Pericardium fibroblast (primary cell): ENCODE results near the gene SLC35D1. TPM values are rescaled to one million over a fixed set of nuclear protein-coding genes. Genes with fewer than 3 reads are reported as not detected.

Source experiments
- total RNA-seq: library from RNA; depleted of rRNA; stranded (reverse); fragments of >200 nt; gene quantifications from 2 replicates; pipeline ENCODE4 v1.2.3, GENCODE V29; 2015

The SLC35D1 gene
- 6.8 and 9.3 TPM in 2 replicates for total RNA-seq

GRCh38 chr1:67053785-67054772 is at the start of gene SLC35D1:
Gene SLC35D1 (minus strand): TSS chr1:67054148. CDS start chr1:67054013, 135 bp downstream.

Other genes starting within 250 kb of the SLC35D1 start
- gene DNAI4, start 129.3 kb downstream of the SLC35D1 start, total RNA-seq = 3.0 and 4.1 TPM in 2 replicates
- gene MIER1, start 129.2 kb downstream of the SLC35D1 start, total RNA-seq = 13.8 and 17.4 TPM in 2 replicates
- not detected in 2 replicates for gene C1orf141, start 80.8 kb upstream of the SLC35D1 start, total RNA-seq
- gene IL23R, start 112.3 kb upstream of the SLC35D1 start, total RNA-seq = not detected in 2 replicates